NOMO-1 treated with dmso at 0.1 percent for 144 hours (cell line): ENCODE measurements around the gene YPEL2.
"Not testable (repeated sequence)": the region's sequence is repeated elsewhere in the genome, so short reads cannot be mapped to it uniquely, and the experiment has no call there.

Experiments
- DNase-seq: peaks from one replicate; lab custom pipeline; 2025; ENCODE audit not compliant: unreplicated experiment; lab: John Stamatoyannopoulos, UW

The YPEL2 gene

GRCh38 chr17:59375857-59376256, 44.4 kb downstream of the YPEL2 start:
- no peak for DNase-seq

- no peak for DNase-seq
Measured at GRCh38 chr17:59376506-59376905, 45.1 kb downstream of the YPEL2 start.

DNA sequence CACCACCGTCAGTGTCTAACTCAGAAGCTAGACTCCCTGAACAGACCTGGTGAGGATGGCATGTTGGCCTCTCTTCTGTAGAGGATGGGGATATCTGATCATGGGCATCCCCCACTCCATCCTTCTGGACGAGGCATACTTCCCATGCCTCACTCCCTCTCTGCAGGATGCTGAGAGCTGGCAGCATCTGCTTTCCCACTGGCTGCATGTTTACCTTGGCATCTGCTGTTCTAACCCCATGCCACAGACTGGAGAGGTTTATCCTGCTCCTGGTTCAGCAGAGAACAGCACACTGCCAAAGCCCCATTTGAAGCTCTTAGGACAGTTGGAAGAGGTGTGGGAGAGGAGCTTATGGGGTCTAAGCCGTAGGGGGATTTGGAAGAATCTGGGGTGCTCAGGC, 46.0 kb downstream of the YPEL2 start:
- DNase-seq = no peak

DNA sequence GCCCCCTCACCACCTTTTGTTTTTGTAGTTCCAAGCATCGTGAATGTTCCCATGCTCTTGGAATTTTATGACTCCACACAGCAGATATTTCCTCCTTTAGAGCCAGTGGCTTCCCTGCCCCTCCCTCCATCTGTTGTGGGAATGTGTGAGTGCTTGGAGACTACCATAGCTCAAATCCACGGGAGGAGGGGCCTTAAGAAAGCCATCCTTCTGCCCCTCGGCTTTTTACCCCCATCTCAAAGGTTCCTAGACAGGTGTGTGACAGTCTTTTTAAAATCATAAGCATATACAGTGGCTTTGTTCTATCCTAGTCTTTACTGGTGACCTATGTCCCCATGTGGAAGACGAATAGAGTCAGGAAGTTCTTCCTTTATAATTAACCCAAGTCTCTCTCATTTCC, 47.2 kb downstream of the YPEL2 start:
- no peak for DNase-seq

- DNase-seq = no peak
Measured at GRCh38 chr17:59380474-59380873, 49.0 kb downstream of the YPEL2 start.

GRCh38 chr17:59381716-59382570, 50.5 kb downstream of the YPEL2 start:
- no peak for DNase-seq

DNA sequence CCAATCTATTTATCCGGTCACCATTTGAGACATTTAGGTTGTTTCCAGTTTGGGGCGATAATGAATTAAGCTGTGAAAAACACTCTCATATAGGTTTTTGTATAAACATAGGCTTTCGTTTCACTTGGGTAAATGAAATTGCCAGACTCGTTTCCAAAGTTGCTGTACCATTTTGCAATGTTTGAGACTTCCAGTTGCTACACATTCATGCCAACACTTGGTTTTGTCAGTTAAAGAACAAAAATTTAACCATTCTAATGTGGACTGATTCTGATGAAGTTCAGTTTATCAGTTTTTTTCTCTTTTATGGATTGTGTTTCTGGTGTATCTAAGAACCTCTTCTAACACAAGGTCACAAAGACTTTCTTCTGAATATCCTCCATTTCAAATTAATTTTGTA, 52.4 kb downstream of the YPEL2 start:
- no peak for DNase-seq

DNA sequence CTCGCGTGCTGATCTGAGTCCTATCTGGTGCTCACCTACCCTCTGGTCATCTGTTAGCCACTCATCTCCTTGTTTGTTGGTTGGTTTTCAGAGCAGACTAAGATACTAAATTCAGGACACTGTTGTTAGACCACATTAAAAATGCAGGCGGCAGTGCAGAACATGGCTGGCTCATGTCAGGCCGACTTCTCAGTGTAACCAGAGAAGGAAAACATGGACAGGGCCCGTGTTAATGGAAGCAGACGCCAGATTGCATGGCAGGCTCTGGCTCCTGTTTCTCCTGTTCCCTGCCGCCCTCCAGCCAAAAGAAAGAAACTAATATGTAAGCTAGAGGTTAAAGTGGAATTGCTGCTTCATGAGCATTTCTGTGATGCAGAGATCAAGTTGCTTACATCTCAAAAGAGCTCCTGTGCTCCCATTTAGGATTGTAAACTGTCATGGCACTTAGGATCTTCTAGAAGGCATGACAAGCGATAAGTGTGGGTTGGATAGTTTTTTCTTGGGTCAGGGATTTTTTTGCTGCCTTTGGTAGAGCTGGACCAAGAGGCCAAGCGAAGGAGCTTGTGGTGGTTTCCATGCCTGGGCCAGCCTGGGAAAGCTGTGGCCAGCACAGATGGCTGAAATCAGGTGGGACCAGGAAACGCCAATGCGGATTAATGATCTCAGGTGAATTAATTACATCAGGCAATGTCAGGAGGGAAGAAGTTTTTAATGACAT, 56.1 kb downstream of the YPEL2 start:
- DNase-seq = no peak

- no peak for DNase-seq
Measured at GRCh38 chr17:59388069-59388556, 56.7 kb downstream of the YPEL2 start.

DNA sequence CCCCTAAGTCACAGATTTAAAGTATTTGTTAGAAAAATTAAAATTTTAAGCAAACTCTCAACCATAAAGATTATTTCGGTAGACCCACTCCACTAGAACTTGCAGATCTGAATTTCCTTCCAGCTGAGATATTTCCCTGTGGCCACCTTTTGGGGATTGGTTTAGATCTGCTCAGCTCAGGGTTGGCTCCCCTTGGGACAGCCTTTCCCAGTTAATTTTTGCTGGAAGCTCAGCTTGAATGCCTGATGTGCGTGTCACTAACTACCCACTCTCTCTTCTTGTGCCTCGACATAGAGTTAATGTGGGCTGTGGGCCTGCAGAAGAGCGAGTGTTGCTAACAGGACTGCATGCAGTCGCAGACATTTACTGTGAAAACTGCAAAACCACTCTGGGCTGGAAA, 57.6 kb downstream of the YPEL2 start:
- no peak for DNase-seq

DNA sequence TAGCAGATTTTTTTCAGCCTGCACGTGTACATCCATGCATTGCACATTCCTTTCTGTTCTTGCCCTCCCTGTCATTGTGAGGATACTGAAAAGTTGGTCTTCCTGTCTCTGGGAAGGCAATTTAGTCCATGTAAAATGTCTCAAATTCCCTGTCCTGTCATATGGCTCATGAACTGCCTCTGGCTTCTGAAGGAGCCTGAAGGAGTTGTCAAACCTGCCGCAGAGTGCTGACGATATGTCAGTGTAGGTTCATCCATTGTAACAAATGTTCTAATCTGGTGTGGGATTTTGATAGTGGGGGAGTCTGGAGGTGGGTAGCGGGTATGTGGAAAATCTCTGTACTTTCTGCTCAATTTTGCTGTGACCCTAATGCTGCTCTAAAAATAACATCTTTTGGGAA, 59.6 kb downstream of the YPEL2 start:
- no peak for DNase-seq

DNA sequence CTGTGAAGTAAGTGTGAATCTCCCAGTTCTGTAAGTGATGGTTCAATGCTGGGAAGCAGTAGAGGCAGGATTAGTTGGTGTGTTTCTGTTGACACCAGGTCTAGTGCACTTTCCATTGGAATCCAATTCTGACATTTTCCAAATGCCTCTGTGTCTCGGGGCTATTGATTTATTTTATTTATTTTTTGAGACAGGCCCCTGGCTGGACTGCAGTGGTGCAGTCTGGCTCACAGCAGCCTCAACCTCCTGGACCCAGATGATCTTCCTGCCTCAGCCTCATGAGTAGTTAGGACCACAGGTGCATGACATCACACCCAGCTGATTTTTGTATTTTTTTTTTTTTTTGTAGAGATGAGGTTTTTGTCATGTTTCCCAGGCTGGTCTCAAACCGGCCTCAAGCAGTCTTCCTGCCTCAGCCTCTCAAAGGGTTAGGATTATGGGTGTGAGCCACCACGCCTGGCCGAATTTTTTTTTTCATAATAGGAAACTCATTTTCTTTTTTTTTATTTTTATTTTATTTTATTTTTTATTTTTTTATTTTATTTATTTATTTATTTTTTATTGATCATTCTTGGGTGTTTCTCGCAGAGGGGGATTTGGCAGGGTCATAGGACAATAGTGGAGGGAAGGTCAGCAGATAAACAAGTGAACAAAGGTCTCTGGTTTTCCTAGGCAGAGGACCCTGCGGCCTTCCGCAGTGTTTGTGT, 61.7 kb downstream of the YPEL2 start:
- no peak for DNase-seq

DNA sequence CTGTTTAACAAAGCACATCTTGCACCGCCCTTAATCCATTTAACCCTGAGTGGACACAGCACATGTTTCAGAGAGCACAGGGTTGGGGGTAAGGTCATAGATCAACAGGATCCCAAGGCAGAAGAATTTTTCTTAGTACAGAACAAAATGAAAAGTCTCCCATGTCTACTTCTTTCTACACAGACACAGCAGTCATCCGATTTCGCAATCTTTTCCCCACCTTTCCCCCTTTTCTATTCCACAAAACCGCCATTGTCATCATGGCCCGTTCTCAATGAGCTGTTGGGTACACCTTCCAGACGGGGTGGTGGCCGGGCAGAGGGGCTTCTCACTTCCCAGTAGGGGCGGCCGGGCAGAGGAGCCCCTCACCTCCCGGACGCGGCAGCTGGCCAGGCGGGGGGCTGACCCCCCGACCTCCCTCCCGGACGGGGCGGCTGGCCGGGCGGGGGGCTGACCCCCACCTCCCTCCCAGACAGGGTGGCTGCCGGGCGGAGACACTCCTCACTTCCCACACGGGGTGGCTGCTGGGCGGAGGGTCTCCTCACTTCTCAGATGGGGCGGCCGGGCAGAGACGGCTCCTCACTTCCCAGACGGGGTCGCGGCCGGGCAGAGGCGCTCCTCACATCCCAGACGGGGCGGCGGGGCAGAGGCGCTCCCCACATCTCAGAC, 62.4 kb downstream of the YPEL2 start:
- not testable (repeated sequence) for DNase-seq

GRCh38 chr17:59396134-59396826, 64.8 kb downstream of the YPEL2 start:
- DNase-seq = no peak

GRCh38 chr17:59397316-59398073, 66.0 kb downstream of the YPEL2 start:
- DNase-seq = no peak

GRCh38 chr17:59399914-59400313, 68.5 kb downstream of the YPEL2 start:
- no peak for DNase-seq

DNA sequence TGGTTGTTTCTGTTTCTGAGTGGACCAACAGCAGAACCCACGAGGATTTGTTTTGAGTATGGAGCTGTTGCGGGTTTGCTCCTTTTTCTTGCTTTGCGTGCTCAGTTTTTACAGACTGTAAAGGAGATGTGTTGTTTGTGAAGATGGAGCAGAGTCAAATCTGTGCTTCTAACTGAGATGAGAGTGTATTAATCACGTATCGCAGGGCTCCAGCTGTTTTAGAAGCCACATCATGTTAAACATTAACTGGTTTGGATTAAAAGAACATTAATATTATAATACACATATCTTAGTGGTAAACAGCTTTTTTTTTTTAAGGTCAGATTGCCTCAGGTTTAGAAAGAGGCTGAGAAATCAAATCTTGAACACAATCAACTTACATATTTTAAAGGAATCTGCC, 69.4 kb downstream of the YPEL2 start:
- DNase-seq = no peak

- DNase-seq = no peak
Measured at GRCh38 chr17:59401274-59401673, 69.8 kb downstream of the YPEL2 start.

DNA sequence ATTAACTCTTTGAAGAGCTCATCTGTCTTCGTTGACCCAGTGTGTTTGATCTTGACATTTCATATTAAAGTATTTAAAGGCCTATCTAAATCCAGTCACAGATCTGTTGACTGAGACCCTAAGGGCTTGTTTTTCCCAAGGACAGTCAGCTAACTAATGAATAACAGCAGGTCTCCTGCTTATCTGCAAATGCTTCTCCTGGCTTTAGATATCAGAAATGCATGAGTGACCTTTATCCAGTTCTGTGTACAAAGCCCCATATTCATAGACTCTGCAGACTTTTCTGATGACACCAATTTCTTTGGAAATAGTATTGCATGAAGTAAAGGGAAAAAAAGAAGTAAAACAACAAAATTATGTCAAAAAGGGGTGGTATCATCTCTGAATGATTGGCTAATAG, 70.3 kb downstream of the YPEL2 start:
- DNase-seq = no peak

GRCh38 chr17:59402760-59403159, 71.3 kb downstream of the YPEL2 start:
- DNase-seq = no peak
